Stimulated activated CD4-positive, alpha-beta T cell treated with anti-CD3 and anti-CD28 coated beads, Interleukin-1b, Interleukin-23, amount 100 ng/mL, for 48 hours (primary cell): ENCODE data around the gene CFAP97D2.
"Not testable (repeated sequence)": the region's sequence is repeated elsewhere in the genome, so short reads cannot be mapped to it uniquely, and the experiment has no call there.

Experiments used
- DNase-seq: peaks from one replicate; pipeline ENCODE4 v3.0.0-alpha.2; 2020

The CFAP97D2 gene

DNA sequence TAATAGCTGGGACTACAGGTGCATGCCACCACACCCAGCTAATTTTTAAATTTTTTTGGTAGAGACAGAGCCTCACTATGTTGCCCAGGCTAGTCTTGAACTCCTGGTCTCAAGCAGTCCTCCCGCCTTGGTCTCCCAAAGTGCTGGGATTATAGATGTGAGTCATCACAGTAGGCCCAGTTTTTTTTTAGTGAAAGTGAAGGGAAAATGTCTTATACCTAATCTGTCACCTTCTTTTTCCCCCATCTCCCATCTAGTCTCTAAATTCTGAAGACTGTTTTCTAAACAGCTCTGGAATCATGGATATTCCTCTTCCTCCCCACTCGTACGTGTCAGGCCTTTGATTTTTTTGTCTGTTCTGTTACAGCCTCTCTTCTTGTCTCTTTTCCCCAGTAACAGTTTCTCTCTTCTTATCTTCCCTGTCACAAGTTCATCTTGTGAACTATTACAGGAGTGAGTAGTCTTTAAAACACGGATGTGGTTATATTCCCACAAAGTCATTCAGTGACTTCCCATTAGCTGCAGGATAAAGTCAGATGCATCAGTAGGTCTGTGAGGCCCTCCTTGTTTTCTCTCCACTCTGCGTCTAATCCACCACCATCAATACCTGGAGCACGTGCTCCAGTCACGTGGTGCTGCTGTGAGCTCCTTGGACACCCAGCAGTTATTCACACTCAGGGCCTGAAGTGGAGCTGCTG, 58.5 kb downstream of the CFAP97D2 start:
- no peak for DNase-seq

DNA sequence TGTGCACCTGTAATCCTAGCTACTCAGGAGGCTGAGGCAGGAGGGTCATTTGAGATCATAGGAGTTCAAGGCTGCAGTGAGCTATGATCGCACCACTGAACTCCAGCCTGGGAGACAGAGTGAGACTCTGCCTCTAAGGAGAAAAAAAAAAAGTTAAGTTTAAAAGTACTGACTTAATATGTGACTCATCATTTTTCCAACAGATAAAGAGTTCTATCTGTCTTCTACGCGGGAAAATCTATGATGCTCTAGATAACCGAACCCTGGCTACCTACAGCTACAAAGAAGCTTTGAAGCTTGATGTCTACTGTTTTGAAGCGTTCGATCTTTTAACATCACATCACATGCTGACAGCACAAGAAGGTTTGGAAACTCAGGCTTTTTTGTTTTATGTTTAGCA, 62.9 kb downstream of the CFAP97D2 start:
- no peak for DNase-seq

DNA sequence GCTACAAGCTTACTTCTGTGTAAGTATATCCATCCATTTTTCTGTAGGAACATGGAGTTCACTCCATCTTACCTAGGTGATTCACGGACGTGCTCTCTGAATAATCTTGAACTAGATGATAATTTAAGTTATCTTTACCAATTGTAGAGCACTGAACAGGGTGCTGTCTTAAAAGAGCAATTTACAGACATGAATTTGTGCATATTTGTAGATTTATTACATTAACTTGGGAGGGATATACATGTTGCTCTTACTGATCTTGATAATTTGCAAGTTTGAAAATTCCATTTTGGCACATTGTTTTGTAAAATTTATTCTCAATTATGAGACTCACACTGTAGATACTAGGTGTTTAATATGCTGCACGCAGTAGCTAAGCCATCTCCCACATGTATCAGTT, 64.9 kb downstream of the CFAP97D2 start:
- DNase-seq, result no peak

DNA sequence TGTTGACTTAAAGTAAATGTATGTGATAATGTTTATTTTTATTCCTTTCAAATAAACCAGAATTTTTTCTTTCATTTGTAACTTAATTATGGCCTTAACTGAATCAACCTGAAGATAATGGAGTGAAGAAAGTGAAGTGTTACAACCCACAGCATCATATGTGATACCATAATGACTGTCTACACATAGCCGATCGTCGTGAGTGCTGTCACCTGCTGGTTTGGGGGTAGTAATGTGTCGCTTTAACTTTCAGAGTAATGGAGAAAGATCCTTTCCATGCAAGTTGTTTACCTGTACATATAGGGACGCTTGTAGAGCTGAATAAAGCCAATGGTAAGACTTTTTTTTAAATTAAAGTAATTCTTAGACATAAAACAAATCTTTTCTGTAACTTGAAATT, 65.6 kb downstream of the CFAP97D2 start:
- no peak for DNase-seq

DNA sequence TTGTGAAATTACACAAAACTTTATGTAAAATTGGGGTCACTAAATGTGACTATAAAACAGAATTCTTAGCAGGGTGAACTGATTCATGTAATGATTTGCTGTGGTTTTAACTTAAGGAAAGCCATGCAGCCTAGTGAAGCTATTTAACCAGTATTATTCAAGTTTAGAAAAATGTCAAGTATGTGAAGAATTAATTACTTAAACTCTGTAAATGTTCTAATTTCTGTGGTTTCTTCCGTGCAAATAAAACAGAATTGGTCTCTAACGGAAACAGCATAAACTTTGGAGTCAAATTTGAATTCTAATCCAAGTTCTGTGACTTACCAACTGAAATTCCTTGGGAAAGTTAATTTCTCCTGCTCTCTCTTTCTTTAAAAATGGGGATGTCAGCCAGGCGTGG, 69.0 kb downstream of the CFAP97D2 start:
- no peak for DNase-seq

DNA sequence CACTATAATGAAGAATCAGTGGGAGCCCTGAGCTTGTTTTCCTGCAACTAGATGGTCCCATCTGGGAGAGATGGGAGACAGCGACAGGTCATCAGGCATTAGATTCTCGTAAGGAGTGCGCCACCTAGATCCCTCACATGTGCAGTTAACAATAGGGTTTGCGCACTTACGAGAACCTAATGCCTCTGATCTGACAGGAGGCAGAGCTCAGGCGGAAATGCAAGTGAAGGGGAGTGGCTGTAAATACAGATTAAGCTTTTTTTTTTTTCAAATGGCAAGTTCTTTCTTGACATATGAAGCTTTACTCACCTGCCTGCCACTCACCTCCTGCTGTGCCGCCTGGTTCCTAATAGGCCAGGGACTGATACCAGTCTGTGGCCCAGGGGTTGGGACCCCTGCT, 70.0 kb downstream of the CFAP97D2 start:
- DNase-seq, result no peak

DNA sequence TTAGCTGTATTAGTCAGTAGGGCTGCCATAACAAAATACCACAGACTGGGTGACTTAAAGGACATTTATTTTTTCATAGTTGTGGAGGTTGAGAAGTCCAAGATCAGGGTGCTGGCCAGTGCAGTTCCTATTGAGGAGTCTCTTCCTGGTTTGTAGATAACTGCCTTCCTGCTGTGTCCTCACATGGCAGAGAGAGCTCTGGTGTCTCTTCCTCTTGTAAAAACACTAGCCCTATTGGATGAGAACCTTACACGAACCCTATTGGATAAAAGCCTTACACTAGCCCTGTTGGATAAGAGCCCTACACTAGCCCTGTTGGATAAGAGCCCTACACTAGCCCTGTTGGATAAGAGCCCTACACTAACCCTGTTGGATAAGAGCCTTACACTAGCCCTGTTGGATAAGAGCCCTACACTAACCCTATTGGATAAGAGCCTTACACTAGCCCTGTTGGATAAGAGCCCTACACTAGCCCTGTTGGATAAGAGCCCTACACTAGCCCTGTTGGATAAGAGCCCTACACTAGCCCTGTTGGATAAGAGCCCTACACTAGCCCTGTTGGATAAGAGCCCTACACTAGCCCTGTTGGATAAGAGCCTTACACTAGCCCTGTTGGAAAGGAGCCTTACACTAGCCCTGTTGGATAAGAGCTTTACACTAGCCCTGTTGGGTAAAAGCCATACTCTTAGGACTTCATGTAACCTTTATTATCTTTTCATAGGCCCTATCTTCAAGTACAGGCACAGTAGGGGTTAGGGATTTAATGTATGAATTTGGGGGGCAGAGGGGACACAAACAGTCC, 72.8 kb downstream of the CFAP97D2 start:
- DNase-seq, result not testable (repeated sequence)

DNA sequence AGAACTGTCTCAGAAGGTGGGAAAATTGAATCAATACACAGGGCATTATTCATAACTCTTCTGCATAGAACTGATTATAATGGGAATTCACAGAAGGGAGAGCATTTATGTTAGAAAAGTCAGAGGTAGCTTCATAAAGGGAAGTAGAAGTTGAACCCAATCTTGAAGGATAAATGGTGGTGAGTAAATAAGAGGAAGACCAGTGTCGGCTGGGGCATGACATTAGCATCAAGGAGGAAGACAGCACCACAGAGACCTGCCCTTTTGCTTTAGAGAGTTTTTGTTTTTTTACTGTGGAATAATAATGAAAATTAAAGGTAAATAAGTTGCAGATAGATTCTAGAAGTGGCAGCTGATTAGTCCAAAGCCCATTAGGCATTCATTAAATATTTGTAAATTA, 77.5 kb downstream of the CFAP97D2 start:
- no peak for DNase-seq

DNA sequence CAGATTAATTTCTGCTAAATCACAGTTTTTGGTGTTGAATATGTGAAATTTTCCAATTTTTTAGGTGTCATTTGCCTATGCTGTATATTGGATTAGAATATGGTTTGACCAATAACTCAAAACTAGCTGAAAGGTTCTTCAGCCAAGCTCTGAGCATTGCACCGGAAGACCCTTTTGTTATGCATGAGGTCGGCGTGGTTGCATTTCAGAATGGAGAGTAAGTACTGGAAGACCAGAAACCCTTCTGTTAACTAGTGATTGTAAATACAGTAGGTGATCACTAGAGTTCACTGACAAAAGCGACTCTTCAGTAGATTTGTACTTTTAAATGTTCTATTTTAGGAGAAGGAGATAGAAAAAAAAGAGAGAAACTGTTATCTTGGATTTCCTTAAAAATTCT, 78.0 kb downstream of the CFAP97D2 start:
- no peak for DNase-seq

DNA sequence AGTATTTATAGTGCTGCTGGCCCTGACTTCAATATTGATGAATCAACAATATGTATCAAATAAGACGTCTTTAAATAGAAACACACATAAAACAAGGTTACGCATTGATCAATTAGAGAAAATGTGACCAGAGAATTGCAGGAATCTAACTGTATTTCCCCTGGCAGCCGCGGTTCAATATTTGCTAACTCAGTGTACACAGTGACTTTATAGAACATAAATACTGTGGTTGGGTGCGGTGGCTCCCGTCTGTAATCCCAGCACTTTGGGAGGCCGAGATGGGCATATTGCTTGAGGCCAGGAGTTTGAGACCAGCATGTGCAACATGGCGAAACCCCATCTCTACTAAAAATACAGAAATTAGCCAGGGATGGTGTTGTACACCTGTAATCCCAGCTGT, 79.5 kb downstream of the CFAP97D2 start:
- DNase-seq, result no peak

DNA sequence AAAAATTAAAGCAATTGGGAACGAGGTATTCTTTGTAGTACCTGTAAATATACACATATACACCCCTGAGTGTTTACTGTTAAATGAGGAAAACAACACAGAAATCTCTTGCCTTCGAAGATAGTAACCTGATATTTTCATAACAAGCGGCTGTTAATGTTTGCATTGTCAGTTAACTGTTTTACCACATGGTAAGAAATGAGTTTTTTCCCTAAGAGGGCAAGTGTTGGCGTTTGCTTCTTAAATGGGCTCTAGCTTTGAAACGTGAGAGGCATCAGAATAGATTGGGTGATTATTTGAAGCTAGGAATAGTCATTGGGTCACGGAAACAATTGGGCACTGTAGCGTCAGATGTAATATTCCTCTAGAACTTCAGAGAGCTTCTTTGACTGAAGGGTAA, 80.3 kb downstream of the CFAP97D2 start:
- DNase-seq, result no peak

DNA sequence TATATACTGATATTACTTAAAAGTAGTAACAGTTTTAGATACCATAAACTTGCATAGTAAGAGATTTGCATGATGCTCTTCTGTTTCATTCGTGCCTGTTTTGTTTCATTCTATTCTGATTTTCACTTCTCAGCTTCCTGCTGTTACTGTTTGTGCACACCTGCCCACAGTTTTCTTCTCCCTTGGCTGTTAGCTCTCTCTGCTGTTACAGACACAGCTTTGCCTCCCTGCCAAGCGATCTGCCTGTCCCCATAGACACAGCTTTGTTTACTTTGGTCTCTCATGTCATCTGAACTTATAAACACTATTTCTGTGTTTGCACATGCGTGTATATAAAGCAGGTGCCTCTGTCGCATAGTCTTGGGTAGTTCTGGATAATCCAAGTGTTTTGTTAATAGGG, 80.9 kb downstream of the CFAP97D2 start:
- no peak for DNase-seq

DNA sequence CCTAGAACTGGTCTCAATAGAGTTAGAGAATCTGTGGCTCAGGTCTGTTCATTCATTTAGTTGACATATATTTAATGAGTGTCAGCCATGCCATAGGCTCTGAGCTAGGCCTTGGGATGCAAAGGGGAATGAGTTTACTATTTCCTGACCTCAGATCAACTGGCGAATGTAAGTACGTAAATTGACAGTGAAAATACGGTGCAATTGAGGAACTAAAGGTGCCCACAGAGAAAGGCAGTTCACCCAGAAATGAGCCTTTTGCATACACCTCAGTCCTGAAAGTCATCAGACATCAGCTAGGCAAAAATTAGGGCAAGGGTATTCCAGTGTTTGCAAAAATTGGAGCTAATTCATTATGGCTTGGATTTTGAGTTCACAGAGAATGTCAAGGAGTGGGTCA, 81.8 kb downstream of the CFAP97D2 start:
- no peak for DNase-seq

DNA sequence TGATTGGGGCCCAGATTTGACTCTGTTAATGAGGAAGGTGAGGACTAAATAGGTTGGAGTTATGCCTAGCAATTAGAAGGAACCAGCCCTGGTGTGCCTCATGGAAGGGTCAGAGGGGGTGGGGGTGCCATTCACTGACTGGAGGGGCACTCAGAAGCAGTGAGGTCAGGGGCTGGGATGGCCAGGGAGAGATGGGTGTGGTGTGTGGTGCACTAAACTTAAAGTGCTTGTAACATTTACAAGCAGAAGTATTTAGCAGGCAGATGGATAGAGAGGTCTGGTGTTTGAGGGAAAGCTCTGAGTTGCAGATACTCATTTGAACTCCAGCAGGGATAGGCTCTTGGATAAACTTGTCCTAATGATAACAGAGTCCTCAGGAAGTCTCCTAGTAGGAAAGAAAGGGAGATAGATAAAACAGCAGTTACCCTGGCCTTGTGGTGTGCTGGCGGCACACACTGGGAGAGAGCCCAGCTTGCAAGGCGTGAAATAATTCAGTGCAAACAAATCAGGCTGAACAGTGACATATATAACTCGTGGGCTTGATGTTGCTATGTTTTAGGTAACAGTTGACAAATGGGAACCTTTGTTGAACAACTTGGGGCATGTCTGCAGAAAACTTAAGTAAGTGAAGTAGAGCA, 82.4 kb downstream of the CFAP97D2 start:
- no peak for DNase-seq

DNA sequence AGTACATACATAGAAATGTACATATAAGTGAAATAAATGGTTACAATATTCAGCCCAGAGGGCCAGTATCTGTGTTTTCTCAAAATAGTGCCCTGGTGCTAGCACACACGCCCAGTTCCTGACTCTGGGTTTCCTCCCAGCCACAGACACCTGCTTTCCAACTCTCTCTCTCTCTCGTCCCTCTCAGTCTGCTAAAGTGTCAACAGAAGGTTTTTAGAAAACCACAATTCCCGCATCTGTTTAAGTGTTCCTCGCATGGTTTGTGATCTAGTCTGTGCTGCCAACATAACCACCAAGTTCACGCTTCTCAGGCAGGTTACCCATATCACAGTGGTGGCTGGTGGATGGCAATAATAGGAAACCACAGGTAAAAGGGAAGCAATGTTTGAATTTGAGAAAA, 84.5 kb downstream of the CFAP97D2 start:
- DNase-seq, result no peak

DNA sequence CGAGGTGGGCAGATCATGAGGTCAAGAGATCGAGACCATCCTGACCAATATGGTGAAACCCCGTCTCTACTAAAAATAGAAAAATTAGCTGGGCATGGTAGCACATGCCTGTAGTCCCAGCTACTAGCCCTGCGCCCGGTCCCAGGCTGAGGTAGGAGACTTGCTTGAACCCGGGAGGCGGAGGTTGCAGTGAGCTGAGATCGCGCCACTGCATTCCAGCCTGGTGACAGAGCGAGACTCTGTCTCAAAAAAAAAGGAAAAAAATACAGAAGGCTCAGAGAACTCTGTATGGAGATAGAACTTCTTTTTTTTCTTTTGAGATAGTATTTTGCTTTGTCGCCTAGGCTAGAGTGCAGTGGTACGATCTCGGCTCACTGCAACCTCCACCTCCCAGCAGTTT, 85.3 kb downstream of the CFAP97D2 start:
- not testable (repeated sequence) for DNase-seq

DNA sequence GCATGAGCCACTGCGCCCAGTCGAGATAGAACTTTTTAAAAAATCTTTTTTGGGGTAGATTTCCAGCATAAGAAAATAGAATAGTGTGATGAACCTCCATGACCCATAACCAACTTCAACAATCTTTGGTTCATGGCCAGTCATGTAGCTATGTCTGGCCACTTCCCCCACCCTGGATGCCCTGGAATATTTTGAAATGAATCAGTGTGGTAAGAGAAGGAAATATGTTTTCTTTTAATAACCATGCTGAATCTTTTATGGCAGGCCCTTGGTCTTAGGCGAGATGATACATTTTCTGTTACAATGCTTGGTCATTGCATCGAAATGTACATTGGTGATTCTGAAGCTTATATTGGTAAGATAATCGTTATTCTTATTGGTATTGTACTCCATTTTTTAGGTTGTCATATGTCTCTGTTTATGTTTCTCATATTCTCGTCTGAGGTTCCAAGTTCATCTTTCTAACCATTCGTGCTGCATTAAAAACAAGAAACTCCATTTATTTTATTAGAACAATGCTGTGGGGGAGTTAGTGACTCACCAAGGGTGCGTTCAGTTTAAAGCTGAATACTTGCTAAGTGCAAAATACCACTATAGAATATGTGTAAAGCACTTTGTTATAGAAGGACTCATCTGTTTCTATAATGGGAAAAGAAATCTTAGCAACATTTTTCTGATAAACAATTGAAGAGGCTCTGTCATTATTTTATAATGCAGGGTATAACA, 86.0 kb downstream of the CFAP97D2 start:
- DNase-seq, result no peak

DNA sequence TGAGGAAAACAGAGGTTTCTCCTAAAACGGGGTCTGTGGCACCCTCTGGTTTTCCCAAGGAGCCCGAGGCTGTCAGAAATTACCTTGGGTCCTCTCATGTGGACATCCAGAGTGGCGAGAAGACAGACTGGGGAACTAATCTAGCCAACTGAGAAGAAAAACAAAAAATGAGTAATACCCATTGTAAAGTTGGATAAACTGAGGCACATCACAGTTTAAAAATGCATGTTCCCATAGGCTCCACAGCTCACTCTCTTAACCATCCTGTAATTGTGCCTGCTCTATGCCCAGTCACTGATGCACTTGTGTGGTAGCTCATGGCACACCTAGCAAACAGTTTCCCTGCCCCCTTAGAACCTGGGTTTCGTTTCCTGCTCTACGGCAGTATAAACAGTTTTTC, 87.2 kb downstream of the CFAP97D2 start:
- no peak for DNase-seq

DNA sequence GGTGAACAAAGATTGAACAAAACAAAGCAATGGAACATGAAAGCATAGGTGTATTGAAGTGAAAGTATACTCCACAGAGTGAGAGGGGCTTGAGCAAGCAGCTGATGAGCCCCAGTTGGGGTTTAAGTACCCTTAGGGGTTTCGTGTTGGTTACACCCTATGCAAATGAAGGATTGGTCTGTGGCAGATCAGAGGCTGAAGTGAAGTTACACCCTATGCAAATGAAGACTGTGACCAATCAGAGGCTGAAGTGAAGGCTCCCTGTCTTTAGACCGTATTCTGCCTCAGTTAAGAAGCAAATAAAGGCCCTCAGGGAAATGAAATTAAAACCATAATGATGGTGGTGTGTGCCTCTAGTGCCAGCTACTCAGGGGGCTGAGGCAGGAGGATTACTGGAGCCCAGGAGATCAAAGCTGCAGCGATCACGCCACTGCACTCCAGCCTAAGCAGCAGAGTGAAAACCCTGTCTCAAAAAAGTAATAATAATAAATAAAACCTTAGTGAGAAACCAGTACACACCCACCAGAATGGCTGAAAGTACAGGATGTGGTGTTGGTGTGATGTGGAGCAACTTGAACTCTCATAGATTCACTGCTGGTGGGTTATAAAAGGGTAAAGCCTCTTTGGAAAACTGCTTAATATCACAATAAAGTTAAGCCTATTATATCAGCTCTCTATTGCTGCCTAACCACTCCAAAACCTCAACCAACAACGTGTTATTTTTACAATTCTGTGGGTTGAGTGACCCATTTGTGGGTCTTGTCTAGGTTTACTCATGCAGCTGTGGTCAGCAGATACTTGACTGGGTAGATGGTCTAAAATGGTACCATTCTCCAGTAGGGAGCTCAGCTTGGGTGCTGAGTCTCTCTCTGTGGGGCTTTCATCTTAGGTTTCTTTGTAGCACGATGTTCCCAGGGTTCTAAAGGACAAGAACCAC, 89.6 kb downstream of the CFAP97D2 start:
- DNase-seq, result no peak

DNA sequence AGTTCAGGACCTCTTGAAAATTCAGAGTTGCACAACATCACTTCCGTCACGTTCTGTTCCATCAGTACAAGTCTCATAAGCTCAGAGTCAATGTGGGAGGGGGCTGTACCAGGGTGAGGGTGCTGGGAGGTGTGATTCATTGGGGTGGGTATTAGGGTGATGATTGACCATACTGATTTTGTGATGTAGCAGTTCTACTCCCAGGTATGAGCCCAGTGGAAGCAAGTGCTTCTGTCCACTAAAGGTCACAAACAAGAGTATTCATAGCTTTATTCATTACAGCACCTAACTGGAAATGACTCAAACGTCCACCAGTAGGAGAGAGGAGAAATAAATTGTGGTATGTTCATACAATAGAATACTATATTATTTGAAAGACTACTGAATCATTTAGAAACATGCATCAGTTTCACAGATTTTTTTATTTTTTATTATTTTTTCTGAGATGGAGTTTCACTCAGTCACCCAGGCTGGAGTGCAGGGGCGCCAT, 90.3 kb downstream of the CFAP97D2 start:
- no peak for DNase-seq
